Measurements from ENCODE around the gene NEXN. TPM values are rescaled to one million over a fixed set of nuclear protein-coding genes. Genes with fewer than 3 reads are reported as not detected.
"Not testable (repeated sequence)": the region's sequence is repeated elsewhere in the genome, so short reads cannot be mapped to it uniquely, and the experiment has no call there.

NEXN gene
- total RNA-seq, 2 donors from 2014 or later, result 1.0 to 10.9 TPM

- Histone ChIP-seq H3K36me3 (peaks cover 3% of the 10 kb centered on the region), H3K4me3 (peak overlapping the region; percentile 58), H3K4me1 (peaks cover 14% of the 10 kb centered on the region), H3K27me3 (no peaks in the 10 kb centered on the region), H3K9me3 (no peaks in the 10 kb centered on the region), H3K9ac (ENCODE audit: low read depth in 2 of 2, low read length in 2 of 2) (peak overlapping the region; percentile 78 to 95), H3K27ac (peak overlapping the region; percentile 98)
- intact Hi-C loops (cut with DNase I), result loop anchor here (10.0 kb wide), 1 partner anchor 136 kb away; no protein-coding TSS in a partner anchor
- TF ChIP-seq CTCF (IDR thresholded peaks at IDR 0.05), result no peak
- DNase-seq, result peak; percentile 83
Observed at GRCh38 chr1:77978293-77978968, 90.0 kb downstream of the NEXN start.

GRCh38 chr1:77978969-77979876 is 90.8 kb downstream of the NEXN start, which contains the start of gene FUBP1:
TSS of gene FUBP1 (minus strand) at chr1:77979072. CDS start at chr1:77979004, 68 bp downstream.
- peak; percentile 97 for DNase-seq
- intact Hi-C loops (cut with DNase I), result loop anchor here (10.0 kb wide), 1 partner anchor 136 kb away; no protein-coding TSS in a partner anchor
- peak within 1 kb of the TSS; percentile 78 to 95 for H3K9ac ChIP-seq (ENCODE audit: low read depth in 2 of 2, low read length in 2 of 2)
- peaks cover 3% of the 10 kb centered on the region for H3K36me3 ChIP-seq
- no peaks in the 10 kb centered on the region for H3K27me3 ChIP-seq
- H3K4me3 ChIP-seq, result peak within 1 kb of the TSS; percentile 58
- TF ChIP-seq CTCF (IDR thresholded peaks at IDR 0.05), result peak; percentile 84
- H3K4me1 ChIP-seq, result peaks cover 14% of the 10 kb centered on the region
- no peaks in the 10 kb centered on the region for H3K9me3 ChIP-seq
- peak within 1 kb of the TSS; percentile 98 for H3K27ac ChIP-seq

GRCh38 chr1:77983352-77983996 is 95.0 kb downstream of the NEXN start:
- H3K27me3 ChIP-seq; H3K4me1 ChIP-seq; intact Hi-C loops (cut with DNase I); DNase-seq; H3K9me3 ChIP-seq; H3K9ac ChIP-seq (ENCODE audit: low read depth in 2 of 2, low read length in 2 of 2); H3K27ac ChIP-seq; H3K4me3 ChIP-seq; H3K36me3 ChIP-seq: not testable (repeated sequence)

GRCh38 chr1:77983997-77984355 is 95.6 kb downstream of the NEXN start:
- no peak overlapping the region for H3K27ac ChIP-seq

GRCh38 chr1:77984629-77985028 is 96.2 kb downstream of the NEXN start:
- no peak overlapping the region for H3K27ac ChIP-seq
- H3K36me3 ChIP-seq, result no peaks in the 10 kb centered on the region
- H3K9ac ChIP-seq (ENCODE audit: low read depth in 2 of 2, low read length in 2 of 2), result no peak overlapping the region
- H3K9me3 ChIP-seq, result no peaks in the 10 kb centered on the region
- no peaks in the 10 kb centered on the region for H3K4me1 ChIP-seq
- H3K4me3 ChIP-seq, result no peak overlapping the region
- TF ChIP-seq CTCF (IDR thresholded peaks at IDR 0.05), result no peak
- intact Hi-C loops (cut with DNase I), result no loop called here
- no peak for DNase-seq
- no peaks in the 10 kb centered on the region for H3K27me3 ChIP-seq

More at GRCh38 chr1:77983997-77984355, 95.6 kb downstream of the NEXN start:
- no peaks in the 10 kb centered on the region for H3K4me1 ChIP-seq
- H3K9ac ChIP-seq (ENCODE audit: low read depth in 2 of 2, low read length in 2 of 2), result no peak overlapping the region
- no peak overlapping the region for H3K4me3 ChIP-seq
- H3K27me3 ChIP-seq, result no peaks in the 10 kb centered on the region
- intact Hi-C loops (cut with DNase I), result no loop called here
- no peak for DNase-seq
- no peaks in the 10 kb centered on the region for H3K36me3 ChIP-seq
- no peak for TF ChIP-seq CTCF (IDR thresholded peaks at IDR 0.05)
- no peaks in the 10 kb centered on the region for H3K9me3 ChIP-seq

Measured in colonic mucosa (tissue), 4 donors.